22Rv1 (cell line): Measurements from ENCODE around the gene COL13A1.

ENCODE experiments used
- H3K27ac ChIP-seq: fragments of 450-650 bp; 2 replicates; pipeline ENCODE4 v1.5.1; 2017
- CTCF ChIP-seq: fragments of 450-650 bp; IDR thresholded peaks from 2 replicates; pipeline ENCODE4 v1.5.1; 2017; ENCODE audit warnings: mild to moderate bottlenecking
- ZFX ChIP-seq: fragments of 450-650 bp; IDR thresholded peaks from 2 replicates; pipeline ENCODE4 v1.6.1; 2017; ENCODE audit warnings: antibody characterized with exemption, borderline replicate concordance

COL13A1 gene

GRCh38 chr10:69929575-69929974, 127.9 kb downstream of the COL13A1 start:
- no peak for TF ChIP-seq CTCF
- no peak overlapping the region for H3K27ac ChIP-seq

DNA sequence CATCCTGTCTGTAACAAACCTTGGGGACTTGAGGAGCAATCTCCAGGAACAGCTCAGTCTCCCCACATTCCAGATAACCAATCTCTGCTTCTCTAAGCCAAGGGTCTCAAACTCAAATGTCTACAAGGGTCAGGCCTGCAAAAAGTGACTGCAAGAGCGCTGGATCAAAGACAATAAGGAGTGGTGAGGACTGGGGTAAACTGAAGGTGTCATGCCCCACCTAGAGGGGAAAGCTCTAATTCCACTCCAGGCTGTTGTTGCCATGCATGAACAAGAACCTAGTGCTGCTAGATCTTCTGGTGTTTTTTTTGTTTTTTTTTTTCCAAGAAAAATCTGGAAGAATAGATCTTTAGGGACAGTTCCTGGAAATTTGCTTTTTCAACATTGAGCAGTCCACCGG, 133.1 kb downstream of the COL13A1 start:
- TF ChIP-seq CTCF: no peak
- TF ChIP-seq ZFX: no peak
- H3K27ac ChIP-seq: no peak overlapping the region

DNA sequence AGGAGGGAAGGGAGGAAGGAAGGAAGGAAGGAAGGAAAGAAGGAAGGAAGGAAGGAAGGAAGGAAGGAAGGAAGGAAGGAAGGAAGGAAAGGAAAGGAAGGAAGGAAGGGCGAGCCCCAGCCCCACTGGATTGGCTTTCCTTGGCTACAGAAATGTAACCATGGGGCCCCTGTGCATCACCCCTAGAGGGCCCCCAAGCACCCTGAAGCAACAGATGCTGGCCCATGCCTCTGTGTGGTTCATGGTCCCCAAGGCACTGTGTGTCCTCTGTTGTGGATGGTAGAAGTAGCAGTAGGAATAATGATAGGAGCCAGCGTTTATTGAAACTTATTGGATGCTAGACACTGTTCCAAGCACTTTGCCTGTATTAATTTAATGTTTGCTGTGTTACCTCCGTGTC, 134.4 kb downstream of the COL13A1 start:
- TF ChIP-seq ZFX (no peak), CTCF (no peak)

DNA sequence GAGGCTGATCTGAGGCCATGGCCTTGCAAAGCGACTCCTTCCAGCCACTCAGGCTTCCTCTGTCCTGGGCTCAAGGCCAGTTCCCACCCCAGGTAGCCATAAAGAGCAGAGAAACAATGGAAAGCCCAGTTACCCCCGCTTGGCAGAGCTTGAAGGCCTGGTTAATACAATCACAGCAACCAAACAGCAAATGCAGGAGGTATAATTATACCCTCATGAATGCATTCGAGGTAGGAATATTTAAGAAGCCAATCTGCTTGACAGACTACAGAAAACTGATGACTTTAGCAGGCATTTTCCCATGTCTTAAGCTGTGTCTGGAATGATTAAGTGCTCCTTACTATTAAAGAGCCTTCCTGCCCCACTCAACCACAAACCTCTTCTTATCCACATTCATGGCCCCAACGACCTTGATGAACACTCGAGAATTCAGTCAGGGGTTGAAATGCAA, 136.9 kb downstream of the COL13A1 start:
- no peak for TF ChIP-seq CTCF
- no peak for TF ChIP-seq ZFX
- H3K27ac ChIP-seq: no peak overlapping the region

More for the DNA sequence above, 134.4 kb downstream of the COL13A1 start:
- H3K27ac ChIP-seq: no peak overlapping the region

DNA sequence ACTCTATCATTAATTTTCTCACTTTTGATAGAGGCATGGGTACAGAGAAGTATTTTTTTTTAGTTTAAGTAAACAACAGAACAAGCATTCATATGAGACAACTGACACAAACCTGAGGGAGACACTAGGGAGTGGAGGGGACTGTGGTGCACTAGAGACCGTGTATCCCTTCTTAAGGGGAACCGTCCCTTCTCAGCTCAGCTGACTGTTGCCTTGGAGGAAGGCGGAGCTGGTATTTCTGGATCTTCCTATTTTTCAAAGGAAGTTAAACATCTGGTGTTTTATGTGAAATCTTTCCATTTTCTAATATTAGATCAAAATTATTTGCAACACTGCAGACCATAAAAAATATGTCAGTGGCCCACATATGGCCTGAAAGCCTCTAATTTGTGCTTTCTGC, 137.4 kb downstream of the COL13A1 start:
- no peak overlapping the region for H3K27ac ChIP-seq
- no peak for TF ChIP-seq CTCF
- TF ChIP-seq ZFX: no peak

DNA sequence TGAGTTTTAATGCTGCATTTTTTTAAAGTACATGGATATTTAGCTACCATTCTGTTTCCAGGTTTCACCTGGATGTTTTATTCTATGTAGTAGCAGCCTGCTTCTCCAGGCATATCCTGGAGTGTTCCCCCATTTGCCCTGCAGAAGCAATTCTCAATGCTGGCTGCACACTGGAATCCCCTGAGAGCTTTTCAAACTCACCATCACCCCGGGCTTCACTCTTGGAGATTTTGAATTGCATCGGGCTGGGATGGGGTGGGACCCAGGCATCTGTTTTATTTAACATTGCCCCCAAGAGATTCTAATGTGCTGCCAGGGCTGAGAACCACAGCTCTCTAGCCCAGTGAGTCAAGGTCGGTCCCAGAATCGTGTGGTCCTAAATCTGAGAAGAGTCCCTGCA, 137.8 kb downstream of the COL13A1 start:
- TF ChIP-seq ZFX (no peak), CTCF (no peak)
- no peak overlapping the region for H3K27ac ChIP-seq

- TF ChIP-seq CTCF (no peak), ZFX (no peak)
- H3K27ac ChIP-seq: no peak overlapping the region
Measured at GRCh38 chr10:69941730-69942129, 140.0 kb downstream of the COL13A1 start.
